Erythroblast (primary cell): ENCODE data around the gene ARHGAP8.

Experiments
- DNase-seq, 2 experiments: peaks; one replicate each; lab custom pipeline; 2025; lab: John Stamatoyannopoulos, UW
- GATA1 ChIP-seq: IDR thresholded peaks from 2 replicates; pipeline ENCODE4 v1.6.1; 2011; ENCODE audit warnings: low read depth, mild to moderate bottlenecking, control low read depth, low read length, moderate library complexity
- POLR2A ChIP-seq: IDR thresholded peaks from 2 replicates; pipeline ENCODE4 v1.6.1; 2011; ENCODE audit warnings: mild to moderate bottlenecking, low read length

Gene ARHGAP8

GRCh38 chr22:44755956-44756361 is 3.6 kb downstream of the ARHGAP8 start:
- no peak for DNase-seq

DNA sequence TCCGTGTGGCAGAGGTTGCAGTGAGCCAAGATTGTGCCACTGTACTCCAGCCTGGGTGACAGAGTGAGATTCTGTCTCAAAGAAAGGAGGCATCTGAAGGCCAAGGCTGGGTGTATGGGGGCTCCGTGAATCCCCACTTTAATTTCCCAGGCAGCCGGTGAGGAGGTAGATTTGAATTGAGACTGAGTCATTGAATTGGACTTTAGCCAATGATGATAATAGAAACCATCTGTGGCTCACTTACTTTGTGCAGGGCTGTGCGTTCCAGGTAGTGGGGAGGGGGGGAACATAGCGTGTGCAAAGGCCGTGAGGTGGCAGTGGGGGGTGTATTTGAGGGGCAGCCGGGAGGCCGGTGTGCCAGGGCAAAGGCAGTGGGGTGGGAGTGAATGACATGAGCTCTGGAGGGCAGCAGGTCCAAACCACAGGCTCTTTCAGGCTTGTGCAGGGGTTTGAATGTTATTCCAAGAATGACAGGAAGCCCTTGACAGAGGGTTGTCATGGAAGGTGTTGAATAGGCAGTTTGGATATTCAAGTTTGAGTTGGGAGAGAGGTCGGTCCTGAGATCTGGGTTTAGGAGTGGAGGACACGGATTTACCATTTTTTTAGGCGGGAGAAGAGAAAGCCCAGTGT is 6.1 kb downstream of the ARHGAP8 start:
- DNase-seq = no peak
- TF ChIP-seq POLR2A (no peak), GATA1 (no peak)

More at GRCh38 chr22:44755956-44756361, 3.6 kb downstream of the ARHGAP8 start:
- no peak for TF ChIP-seq POLR2A
- TF ChIP-seq GATA1 = no peak

DNA sequence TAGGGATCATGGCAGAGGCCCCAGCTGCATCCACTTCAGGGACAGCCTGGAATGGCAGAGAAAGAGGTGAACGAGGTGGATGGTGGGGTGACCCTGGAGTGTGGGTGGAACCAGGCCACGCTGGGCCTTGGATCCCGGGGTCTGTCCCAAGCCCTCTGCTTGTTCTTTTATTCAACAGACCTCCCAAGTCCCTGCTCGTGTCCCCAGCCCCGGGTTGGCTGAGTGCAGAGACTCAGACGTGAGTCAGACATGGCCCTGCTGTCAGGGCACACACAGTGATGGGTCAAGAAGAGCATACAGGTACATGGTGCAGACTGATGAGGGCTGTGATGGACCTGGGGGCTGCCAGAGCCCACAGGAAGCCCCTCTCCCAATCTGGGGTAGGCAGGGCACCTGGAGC is 6.6 kb downstream of the ARHGAP8 start:
- DNase-seq = no peak
- TF ChIP-seq GATA1 = no peak
- no peak for TF ChIP-seq POLR2A

GRCh38 chr22:44759430-44760310 is 7.3 kb downstream of the ARHGAP8 start:
- no peak for DNase-seq
- TF ChIP-seq GATA1 (no peak), POLR2A (no peak)

- TF ChIP-seq GATA1 = no peak
- TF ChIP-seq POLR2A = no peak
- DNase-seq = no peak
Observed at GRCh38 chr22:44760476-44760875, 8.1 kb downstream of the ARHGAP8 start.

DNA sequence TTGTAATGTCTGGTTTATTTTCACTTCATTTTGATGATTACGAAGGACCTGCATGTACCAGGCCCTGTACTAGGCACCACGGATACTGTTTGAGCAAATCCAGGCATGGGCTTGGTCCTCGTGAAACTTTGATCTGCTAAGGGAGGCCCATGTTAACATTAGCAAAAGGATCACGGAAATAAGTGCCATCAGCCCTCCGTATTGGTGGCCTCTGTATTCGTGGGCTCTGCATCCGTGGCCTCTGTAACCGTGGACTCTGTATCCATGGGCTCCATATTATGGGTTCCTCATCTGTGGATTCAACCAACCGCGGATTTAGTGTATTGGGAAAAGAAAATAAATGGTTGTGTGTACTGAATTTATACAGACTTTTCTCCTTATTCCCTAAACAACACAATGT is 8.7 kb downstream of the ARHGAP8 start:
- no peak for DNase-seq
- TF ChIP-seq POLR2A (no peak), GATA1 (no peak)

DNA sequence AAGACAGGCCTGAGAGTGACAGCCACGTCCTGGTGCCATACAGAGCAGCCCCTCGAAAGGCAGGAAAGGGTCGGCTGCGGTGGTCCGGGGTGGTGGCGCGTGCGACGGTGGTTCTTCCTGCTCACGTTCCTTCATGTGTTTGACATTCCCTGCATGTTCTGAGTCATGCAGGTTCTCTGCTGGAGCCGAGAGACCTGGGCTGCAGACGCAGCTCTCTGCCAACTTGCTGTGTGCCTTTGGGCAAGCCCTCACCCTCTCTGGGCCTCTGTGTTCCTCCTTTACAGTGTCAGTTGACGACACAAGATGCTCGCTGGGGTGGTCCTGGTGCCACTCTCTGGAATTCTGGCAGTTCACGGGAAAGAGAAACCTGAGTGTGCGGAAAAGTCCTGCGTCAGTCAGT is 12.0 kb downstream of the ARHGAP8 start:
- DNase-seq = no peak
- TF ChIP-seq GATA1 = no peak
- no peak for TF ChIP-seq POLR2A

DNA sequence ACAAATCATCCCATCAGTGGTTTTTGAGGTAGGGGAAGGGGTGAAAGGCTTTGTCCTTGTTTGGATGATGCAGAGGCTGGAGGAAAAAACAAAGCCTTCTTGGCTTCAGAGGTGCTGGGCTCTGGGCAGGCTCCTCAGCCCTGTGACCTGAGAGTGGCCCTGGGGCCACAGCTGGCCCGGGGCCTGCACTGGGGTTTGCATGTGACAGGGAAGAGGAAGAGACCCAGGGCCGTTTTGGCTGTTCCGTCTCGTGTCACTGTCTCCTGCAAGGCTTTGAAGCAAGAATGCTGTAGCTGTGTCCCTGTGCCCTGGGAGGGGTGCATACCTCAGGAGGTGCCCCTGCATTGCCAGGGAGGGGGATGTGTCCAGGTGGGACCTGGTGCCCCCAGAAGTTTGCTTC is 12.6 kb downstream of the ARHGAP8 start:
- TF ChIP-seq GATA1 = no peak
- no peak for TF ChIP-seq POLR2A
- no peak for DNase-seq

DNA sequence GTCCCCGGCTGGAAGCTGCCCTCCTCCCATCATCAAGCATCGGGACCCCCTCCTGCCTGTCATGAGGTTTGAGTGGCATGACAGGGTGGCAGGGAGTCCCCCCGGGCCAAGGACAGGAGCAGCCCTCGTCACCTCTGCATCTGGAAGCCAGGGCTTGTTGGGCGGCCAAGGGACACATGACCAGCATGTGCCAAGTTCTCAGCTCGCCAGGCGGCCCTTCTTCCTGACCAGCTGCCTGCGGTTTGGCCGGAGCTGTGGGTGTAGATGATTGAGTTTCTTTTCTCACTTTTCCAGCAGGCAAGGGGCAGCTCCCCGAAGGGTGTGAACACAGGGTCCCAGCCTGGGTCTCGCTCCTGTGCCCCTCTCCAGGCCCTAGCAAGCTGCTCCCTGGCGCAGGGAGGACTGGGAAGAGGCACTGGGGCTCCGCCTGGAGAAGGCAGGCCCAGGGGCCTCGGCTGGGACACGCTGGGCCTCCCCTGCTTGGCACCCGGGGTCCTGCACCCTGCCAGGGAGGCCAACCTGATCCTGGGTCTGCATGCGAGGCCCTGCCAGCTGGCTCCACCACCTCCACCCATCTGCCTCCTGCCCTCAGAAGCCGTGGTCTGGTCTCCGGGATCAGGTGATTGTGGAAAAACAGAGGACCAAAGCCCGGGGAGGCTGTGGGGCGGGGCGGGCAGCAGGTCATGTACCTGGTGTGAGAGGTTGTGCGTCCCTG is 13.4 kb downstream of the ARHGAP8 start:
- TF ChIP-seq GATA1 = no peak
- TF ChIP-seq POLR2A = no peak

GRCh38 chr22:44773082-44773481 is 20.7 kb downstream of the ARHGAP8 start:
- TF ChIP-seq POLR2A = no peak
- no peak for TF ChIP-seq GATA1
- DNase-seq = no peak

More for the DNA sequence above, 13.4 kb downstream of the ARHGAP8 start:
- DNase-seq = no peak

- TF ChIP-seq POLR2A (no peak), GATA1 (no peak)
- no peak for DNase-seq
Observed at GRCh38 chr22:44775862-44776261, 23.5 kb downstream of the ARHGAP8 start.

DNA sequence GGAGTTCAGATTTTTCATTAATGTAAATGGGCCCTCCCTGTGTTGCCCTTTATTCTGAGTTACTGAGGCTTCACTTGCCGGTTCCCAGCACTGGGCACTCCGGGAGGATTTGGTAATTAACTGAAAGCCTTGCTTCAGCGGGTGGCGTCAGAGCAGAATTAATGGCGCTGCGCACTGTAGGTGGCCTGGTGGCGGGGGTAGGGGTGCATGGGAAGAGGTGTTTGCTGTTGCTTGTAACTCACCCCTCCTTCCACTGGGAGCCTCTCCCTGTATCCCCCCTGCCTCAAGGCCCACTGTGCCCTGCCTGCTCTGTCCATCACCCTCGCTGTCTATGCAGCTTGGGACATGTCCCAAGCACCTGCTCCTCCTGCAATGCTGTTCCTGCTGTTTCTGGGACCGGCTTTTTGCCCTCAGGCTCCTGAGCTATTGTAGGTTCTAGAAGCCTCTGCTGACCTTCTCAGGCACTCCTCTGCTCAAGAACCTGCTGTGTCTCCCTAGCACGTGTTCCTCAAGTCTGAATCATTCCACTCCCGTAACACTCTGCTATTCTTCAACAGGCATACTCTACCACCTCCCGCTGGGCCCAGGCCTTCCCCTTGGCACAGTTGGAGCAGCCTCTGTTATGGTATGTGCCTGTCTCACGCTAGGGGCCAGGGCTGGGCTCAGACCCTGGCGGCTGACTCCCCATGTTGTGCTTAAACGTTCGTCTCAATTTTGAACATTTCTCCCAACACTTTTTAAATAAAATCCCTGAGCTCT is 24.4 kb downstream of the ARHGAP8 start:
- TF ChIP-seq GATA1 (no peak), POLR2A (no peak)

DNA sequence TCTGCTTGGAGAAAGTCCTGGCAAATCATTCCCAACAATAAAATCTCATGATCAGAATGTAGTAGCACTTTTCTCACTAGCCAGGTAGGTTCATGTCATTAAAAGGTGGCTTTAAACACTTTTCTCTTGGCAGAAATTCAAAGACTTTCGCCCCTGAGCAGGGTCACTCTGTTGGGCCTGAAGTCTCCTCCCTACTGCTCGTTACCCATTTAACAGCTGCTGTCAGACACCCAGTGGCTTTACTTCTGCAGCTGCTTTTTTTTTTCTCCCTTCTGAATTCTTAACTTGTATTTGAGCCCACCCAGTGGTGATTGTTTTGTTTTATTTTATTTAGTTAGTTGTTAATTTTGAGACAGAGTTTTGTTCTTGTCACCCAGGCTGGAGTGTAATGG is 25.0 kb downstream of the ARHGAP8 start:
- DNase-seq = no peak
- TF ChIP-seq POLR2A = no peak
- TF ChIP-seq GATA1 = no peak

More for the DNA sequence above, 24.4 kb downstream of the ARHGAP8 start:
- no peak for DNase-seq

DNA sequence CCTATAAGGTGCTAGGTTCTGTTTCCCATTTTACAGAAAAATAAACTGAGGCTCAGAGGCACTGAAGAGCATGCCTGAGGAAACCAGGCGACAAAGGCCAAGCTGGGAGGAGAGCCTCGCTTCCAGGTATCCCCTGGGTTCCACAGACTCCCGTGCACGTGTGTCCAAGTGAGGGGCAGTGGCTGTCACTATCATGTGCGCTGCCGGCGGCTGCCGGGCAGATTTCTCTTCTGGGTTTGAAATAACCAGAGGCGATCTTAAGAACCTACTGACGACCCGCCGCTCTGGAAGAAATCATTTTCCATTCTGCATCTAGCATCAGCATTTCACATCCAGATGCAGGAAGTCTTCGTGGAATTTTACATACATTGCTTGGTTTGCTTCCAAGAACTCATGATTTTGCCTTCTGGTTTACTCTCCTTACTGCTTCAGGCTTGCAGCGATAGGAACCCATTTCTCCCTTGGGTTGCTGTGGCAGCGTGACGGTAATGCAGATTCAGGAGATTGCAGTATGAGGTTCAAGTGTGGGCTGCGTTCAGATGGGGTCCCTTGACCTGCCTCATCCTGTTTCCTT is 28.6 kb downstream of the ARHGAP8 start:
- DNase-seq = no peak
- TF ChIP-seq GATA1 (no peak), POLR2A (no peak)
